Memory B cell (primary cell): ENCODE measurements around the gene SBF2.

Experiments used
- ATAC-seq: fragments of 150-1000 bp; cut with Tn5 transposase; 2 replicates; pipeline ENCODE4 v1.10.0; 2021; ENCODE audit warnings: low read depth, mild to moderate bottlenecking, moderate library complexity
- DNase-seq, 2 donors: peaks; one replicate each; pipeline ENCODE4 v3.0.0; 2022; ENCODE audit warnings: low spot score in 2 of 2
- H3K27ac Mint-ChIP-seq: one replicate; pipeline ENCODE4 v1.8.0; 2022; ENCODE audit warnings: mild to moderate bottlenecking, moderate library complexity, mixed read lengths
- H3K27me3 Mint-ChIP-seq: one replicate; pipeline ENCODE4 v1.8.0; 2022; ENCODE audit warnings: mixed read lengths
- H3K36me3 Mint-ChIP-seq: one replicate; pipeline ENCODE4 v1.8.0; 2022; ENCODE audit warnings: mild to moderate bottlenecking, mixed read lengths
- H3K4me1 Mint-ChIP-seq: one replicate; pipeline ENCODE4 v1.8.0; 2022; ENCODE audit warnings: mixed read lengths
- H3K4me3 Mint-ChIP-seq: one replicate; pipeline ENCODE4 v1.8.0; 2022; ENCODE audit warnings: mild to moderate bottlenecking, moderate library complexity, mixed read lengths
- H3K9me3 Mint-ChIP-seq: one replicate; pipeline ENCODE4 v1.8.0; 2022; ENCODE audit warnings: mixed read lengths

Gene SBF2

GRCh38 chr11:9761441-9761945 is 532.5 kb downstream of the SBF2 start:
- no peaks in the 10 kb centered on the region for H3K27me3 Mint-ChIP-seq
- ATAC-seq (no peak), DNase-seq (no peak)
- H3K36me3 Mint-ChIP-seq = peaks cover 6% of the 10 kb centered on the region
- no peaks in the 10 kb centered on the region for H3K9me3 Mint-ChIP-seq
- peaks cover 51% of the 10 kb centered on the region for H3K4me1 Mint-ChIP-seq
- no peak overlapping the region for H3K4me3 Mint-ChIP-seq
- no peak overlapping the region for H3K27ac Mint-ChIP-seq

DNA sequence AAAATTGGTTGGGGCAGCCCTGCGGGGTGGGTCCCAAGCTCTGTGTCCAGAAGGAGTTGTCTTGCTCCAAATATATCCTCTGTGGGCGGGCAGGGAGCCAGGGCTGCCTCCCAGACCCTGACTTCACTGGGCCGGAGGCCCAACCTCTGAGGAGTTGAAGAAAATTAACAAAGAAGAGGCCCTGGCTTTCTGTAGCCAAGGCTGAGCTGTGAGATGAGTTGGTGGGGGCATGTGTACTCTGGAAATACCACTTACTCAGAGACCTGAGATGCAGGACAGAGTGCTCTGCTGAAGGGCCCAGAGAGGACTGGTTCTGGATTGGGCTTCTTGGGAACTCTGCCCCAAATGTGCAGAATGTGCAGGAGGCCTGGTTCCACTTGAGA is 533.8 kb downstream of the SBF2 start:
- Mint-ChIP-seq H3K27ac (peak overlapping the region; percentile 94), H3K9me3 (no peaks in the 10 kb centered on the region), H3K4me3 (no peak overlapping the region), H3K27me3 (no peaks in the 10 kb centered on the region), H3K36me3 (peaks cover 6% of the 10 kb centered on the region), H3K4me1 (peaks cover 58% of the 10 kb centered on the region)
- ATAC-seq (no peak), DNase-seq (no peak)

GRCh38 chr11:9759519-9760192 is 534.4 kb downstream of the SBF2 start:
- Mint-ChIP-seq H3K9me3 (no peaks in the 10 kb centered on the region), H3K36me3 (peaks cover 5% of the 10 kb centered on the region), H3K27ac (peak overlapping the region; percentile 94), H3K4me1 (peaks cover 56% of the 10 kb centered on the region), H3K27me3 (no peaks in the 10 kb centered on the region), H3K4me3 (peak overlapping the region; percentile 91)
- peak in 1 of 2 donors; percentile 56 for DNase-seq
- peak; percentile 54 for ATAC-seq

DNA sequence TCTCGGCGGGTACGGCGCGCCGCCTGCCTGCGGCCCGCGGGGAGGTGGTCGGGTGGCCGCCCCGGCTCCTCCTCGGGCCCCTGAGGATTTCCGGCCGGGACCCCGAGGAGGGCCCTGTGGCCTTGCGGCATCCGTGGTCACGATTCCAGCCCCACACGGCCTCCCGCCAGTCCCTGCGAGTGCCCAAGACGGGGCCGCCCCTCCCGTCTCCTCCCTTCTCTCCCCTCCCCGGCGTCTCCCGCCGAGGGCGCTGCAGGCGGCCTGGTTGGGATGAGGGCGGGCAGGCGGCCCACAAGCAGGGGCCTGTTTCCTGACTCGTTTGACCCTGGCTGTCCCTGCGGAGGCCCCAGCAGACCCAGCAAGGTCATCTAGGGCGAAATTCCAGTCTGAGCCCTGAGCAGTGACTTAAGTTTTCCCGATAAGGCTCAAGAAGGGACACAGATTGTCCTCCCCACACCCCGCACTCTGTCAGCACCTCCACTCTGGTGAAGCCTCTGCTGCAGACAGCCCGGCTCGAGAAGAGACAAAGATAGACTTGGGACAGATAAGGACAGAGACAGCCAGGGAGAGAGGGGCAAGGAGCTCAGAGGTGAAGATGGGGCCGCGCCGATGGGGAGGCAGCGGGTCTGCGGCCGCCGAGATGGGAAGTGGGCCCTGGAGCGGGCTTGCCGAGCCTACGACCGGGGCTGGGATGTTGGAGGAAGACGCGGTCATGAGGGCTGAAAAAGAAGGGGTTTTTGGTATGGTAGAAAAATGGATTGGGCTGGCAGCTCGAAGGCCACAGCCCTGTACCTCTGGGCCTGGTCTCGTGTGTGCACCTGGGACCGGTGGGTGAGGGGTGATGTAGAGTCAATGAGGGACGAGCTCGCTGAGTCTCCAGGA is 535.1 kb downstream of the SBF2 start:
- Mint-ChIP-seq H3K4me1 (peaks cover 59% of the 10 kb centered on the region), H3K36me3 (peaks cover 3% of the 10 kb centered on the region), H3K4me3 (peak overlapping the region; percentile 91), H3K27me3 (no peaks in the 10 kb centered on the region), H3K27ac (peak overlapping the region; percentile 94), H3K9me3 (no peaks in the 10 kb centered on the region)
- DNase-seq (peak; percentile 41 to 53), ATAC-seq (peak; percentile 7)

DNA sequence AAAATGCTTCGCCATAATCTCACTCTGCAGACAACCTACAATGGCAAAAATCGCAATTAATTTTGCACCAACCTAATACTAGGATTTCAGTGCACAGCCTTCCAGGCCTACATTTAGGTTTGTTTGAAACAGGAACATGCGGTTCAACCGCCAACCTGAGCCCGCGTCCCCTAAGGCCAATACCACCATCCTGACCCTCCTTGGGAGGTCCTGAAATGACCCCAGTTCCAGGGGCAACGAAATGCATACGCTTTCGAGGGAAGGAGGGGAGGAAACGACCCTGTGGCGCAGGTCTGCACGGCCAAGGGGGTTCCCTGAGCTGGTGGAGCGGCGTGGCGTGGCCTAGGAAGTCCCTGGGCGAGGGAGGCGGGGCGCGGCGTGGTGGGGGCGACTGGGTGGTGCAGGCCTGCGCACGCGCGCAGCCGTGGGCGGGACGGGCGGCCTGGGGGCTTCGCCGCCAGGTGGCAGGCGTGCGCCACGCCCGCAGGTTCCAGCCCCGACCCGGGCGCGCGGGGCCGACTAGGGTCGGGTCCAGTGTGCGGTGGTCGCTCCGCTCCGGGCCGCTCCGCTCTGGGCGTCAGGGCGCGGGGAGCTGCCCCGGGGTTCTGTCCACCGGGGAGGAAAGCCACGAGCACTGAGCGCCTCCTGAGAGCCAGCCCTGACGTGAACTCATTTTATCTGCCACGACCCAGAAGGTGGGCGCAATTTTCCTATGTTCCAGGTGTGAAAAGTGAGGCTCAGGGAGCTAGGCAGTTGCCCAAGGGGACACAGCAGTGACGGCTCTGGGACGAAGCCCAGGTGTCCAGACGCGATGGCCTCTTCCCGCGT is 536.0 kb downstream of the SBF2 start:
- no peaks in the 10 kb centered on the region for H3K9me3 Mint-ChIP-seq
- no peaks in the 10 kb centered on the region for H3K27me3 Mint-ChIP-seq
- H3K4me3 Mint-ChIP-seq = peak overlapping the region; percentile 87
- peaks cover 3% of the 10 kb centered on the region for H3K36me3 Mint-ChIP-seq
- H3K4me1 Mint-ChIP-seq = peaks cover 60% of the 10 kb centered on the region
- DNase-seq (peak; percentile 93 to 96), ATAC-seq (peak; percentile 76)
- H3K27ac Mint-ChIP-seq = peak overlapping the region; percentile 99

- Mint-ChIP-seq H3K4me3 (peak overlapping the region; percentile 49), H3K36me3 (peaks cover under 1% of the 10 kb centered on the region), H3K9me3 (no peaks in the 10 kb centered on the region), H3K4me1 (peaks cover 51% of the 10 kb centered on the region), H3K27ac (peak overlapping the region; percentile 99), H3K27me3 (no peaks in the 10 kb centered on the region)
- no peak for DNase-seq
- ATAC-seq = peak; percentile 3
Measured at GRCh38 chr11:9756878-9757277, 537.1 kb downstream of the SBF2 start.

- H3K27ac Mint-ChIP-seq = peak overlapping the region; percentile 99
Measured at GRCh38 chr11:9756461-9756860, 537.6 kb downstream of the SBF2 start.

GRCh38 chr11:9755561-9756185 is 538.3 kb downstream of the SBF2 start:
- H3K9me3 Mint-ChIP-seq = no peaks in the 10 kb centered on the region
- no peak for ATAC-seq
- H3K27ac Mint-ChIP-seq = peak overlapping the region; percentile 99
- peaks cover 46% of the 10 kb centered on the region for H3K4me1 Mint-ChIP-seq
- peak overlapping the region; percentile 49 for H3K4me3 Mint-ChIP-seq
- H3K36me3 Mint-ChIP-seq = peaks cover 2% of the 10 kb centered on the region
- DNase-seq = no peak
- H3K27me3 Mint-ChIP-seq = no peaks in the 10 kb centered on the region

More at GRCh38 chr11:9756461-9756860, 537.6 kb downstream of the SBF2 start:
- Mint-ChIP-seq H3K4me3 (peak overlapping the region; percentile 49), H3K4me1 (peaks cover 48% of the 10 kb centered on the region), H3K36me3 (no peaks in the 10 kb centered on the region), H3K9me3 (no peaks in the 10 kb centered on the region), H3K27me3 (no peaks in the 10 kb centered on the region)
- DNase-seq (peak in 1 of 2 donors; percentile 54), ATAC-seq (peak; percentile 27)

- Mint-ChIP-seq H3K4me3 (peak overlapping the region; percentile 12), H3K27ac (peak overlapping the region; percentile 99), H3K4me1 (peaks cover 38% of the 10 kb centered on the region)
Measured at GRCh38 chr11:9754010-9754471, 540.0 kb downstream of the SBF2 start.

DNA sequence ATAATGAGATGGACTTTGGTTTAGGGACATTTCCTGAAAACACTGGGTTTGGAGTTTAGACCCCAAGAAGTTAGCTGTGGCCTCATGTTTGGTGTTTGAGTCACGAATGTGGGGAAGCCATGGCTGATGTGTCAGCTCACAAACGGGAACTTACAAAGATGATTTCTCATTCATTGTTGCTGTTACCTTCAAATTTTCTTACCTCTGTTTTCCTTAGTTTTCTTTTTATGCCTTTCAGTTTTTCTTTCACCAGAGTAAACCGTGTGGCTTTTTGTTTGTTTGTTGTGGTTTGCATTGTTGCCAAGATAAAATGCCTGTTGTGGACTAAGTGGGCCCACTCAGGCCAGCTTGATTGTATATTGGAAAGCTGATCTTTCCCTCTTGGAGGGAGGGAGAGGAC is 541.0 kb downstream of the SBF2 start:
- peak overlapping the region; percentile 99 for H3K27ac Mint-ChIP-seq
- no peak for ATAC-seq
- DNase-seq = no peak
- H3K36me3 Mint-ChIP-seq = peaks cover 19% of the 10 kb centered on the region
- H3K4me1 Mint-ChIP-seq = peaks cover 40% of the 10 kb centered on the region
- no peaks in the 10 kb centered on the region for H3K27me3 Mint-ChIP-seq
- no peak overlapping the region for H3K4me3 Mint-ChIP-seq
- no peaks in the 10 kb centered on the region for H3K9me3 Mint-ChIP-seq

More at GRCh38 chr11:9754010-9754471, 540.0 kb downstream of the SBF2 start:
- H3K36me3 Mint-ChIP-seq = peaks cover 10% of the 10 kb centered on the region
- no peaks in the 10 kb centered on the region for H3K27me3 Mint-ChIP-seq
- ATAC-seq (no peak), DNase-seq (no peak)
- no peaks in the 10 kb centered on the region for H3K9me3 Mint-ChIP-seq

GRCh38 chr11:9752091-9752490 is 541.9 kb downstream of the SBF2 start:
- Mint-ChIP-seq H3K4me1 (peaks cover 44% of the 10 kb centered on the region), H3K36me3 (peaks cover 24% of the 10 kb centered on the region), H3K27me3 (no peaks in the 10 kb centered on the region), H3K9me3 (no peaks in the 10 kb centered on the region), H3K4me3 (no peak overlapping the region), H3K27ac (peak overlapping the region; percentile 75)
- ATAC-seq (no peak), DNase-seq (no peak)

- ATAC-seq = no peak
- Mint-ChIP-seq H3K27me3 (no peaks in the 10 kb centered on the region), H3K4me1 (peaks cover 45% of the 10 kb centered on the region), H3K27ac (peak overlapping the region; percentile 60), H3K9me3 (no peaks in the 10 kb centered on the region), H3K4me3 (no peak overlapping the region), H3K36me3 (peaks cover 27% of the 10 kb centered on the region)
- no peak for DNase-seq
Measured at GRCh38 chr11:9750551-9750950, 543.5 kb downstream of the SBF2 start.

DNA sequence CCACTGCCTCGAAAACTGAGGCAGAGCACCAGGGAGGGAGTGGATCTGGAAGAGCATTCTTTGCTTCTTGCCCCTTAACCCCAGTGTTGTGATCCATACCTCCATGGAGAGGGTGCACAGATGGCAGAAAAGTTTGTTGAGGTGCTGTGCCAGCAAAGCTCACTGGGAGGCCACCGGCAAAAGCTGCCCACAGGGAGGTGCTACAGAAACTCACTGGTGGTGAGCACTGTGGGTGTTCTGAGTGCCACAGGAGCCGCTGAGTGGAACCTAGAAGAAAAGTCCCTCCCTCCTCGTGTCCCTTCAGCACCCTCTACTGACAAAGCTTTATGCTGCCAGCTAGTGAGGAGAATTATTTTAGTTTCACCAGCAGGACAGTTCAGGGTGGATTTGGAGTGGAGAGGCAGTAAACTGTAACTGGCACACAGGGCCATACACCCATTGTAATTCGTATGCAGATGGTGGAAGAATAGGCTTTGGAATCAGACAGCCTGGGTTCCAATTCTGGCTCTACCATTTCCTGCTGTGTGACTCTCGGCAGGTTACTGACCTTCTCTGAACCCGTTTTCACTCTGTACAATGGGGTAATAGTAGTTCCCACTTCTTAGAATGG is 545.6 kb downstream of the SBF2 start:
- Mint-ChIP-seq H3K4me1 (peaks cover 41% of the 10 kb centered on the region), H3K27ac (peak overlapping the region; percentile 92), H3K4me3 (peak overlapping the region; percentile 55), H3K9me3 (no peaks in the 10 kb centered on the region), H3K27me3 (no peaks in the 10 kb centered on the region), H3K36me3 (peaks cover 29% of the 10 kb centered on the region)
- DNase-seq (peak in 1 of 2 donors; percentile 69), ATAC-seq (peak; percentile 63)
